Suprapubic skin (tissue), 4 donors: ENCODE results near the gene CYP27A1. TPM values are rescaled to one million over a fixed set of nuclear protein-coding genes. Genes with fewer than 3 reads are reported as not detected.

ENCODE experiments used
- DNase-seq, 2 donors: peaks; one replicate each; pipeline ENCODE4 v3.0.0-alpha.2; 2019; ENCODE audit warnings: low spot score in 2 of 2
- H3K27ac ChIP-seq: fragments of 200-600 bp; sonication (generic); one replicate; pipeline ENCODE4 v1.5.1; 2019
- H3K27me3 ChIP-seq: fragments of 200-600 bp; sonication (generic); one replicate; pipeline ENCODE4 v1.5.1; 2019
- H3K36me3 ChIP-seq: fragments of 200-600 bp; sonication (generic); one replicate; pipeline ENCODE4 v1.5.1; 2019
- H3K4me1 ChIP-seq: fragments of 200-600 bp; sonication (generic); one replicate; pipeline ENCODE4 v1.5.1; 2019
- H3K4me3 ChIP-seq: fragments of 200-600 bp; sonication (generic); one replicate; pipeline ENCODE4 v1.5.1; 2019; ENCODE audit warnings: mild to moderate bottlenecking
- H3K9me3 ChIP-seq: fragments of 200-600 bp; sonication (generic); one replicate; pipeline ENCODE4 v1.5.1; 2019
- EP300 ChIP-seq: sonication (generic); formaldehyde crosslinking; IDR thresholded peaks from one replicate; pipeline ENCODE4 v1.6.1; 2017; ENCODE audit warnings: antibody characterized with exemption
- POLR2A ChIP-seq, 2 donors: fragments of 450-650 bp; IDR thresholded peaks; one replicate each; pipeline ENCODE4 v1.6.1; 2017; ENCODE audit warnings: antibody characterized with exemption in 2 of 2, mild to moderate bottlenecking in 2 of 2, moderate library complexity in 2 of 2
- POLR2AphosphoS5 ChIP-seq, 3 donors: sonication (generic); formaldehyde crosslinking; IDR thresholded peaks; one replicate each; pipeline ENCODE4 v1.6.1; 2017; ENCODE audit warnings: antibody characterized with exemption in 3 of 3
- WGBS: methylation state at CpG from one replicate; pipeline ENCODE4 v1.1.5; 2018; 5-methylcytosine and 5-hydroxymethylcytosine counted together
- total RNA-seq, 4 donors: library from RNA; depleted of rRNA; stranded (reverse); fragments of >200 nt; gene quantifications; one replicate each; pipeline ENCODE4 v1.1.0, GENCODE V29; 2016
- TF ChIP-seq, protein P1 (sequence below), 2 donors: fragments of 200-600 bp in 1 of 2; fragments of 450-650 bp in 1 of 2; sonication (generic) in 1 of 2; IDR thresholded peaks; one replicate each; pipeline ENCODE4 v1.5.1; 2016 to 2019; ENCODE audit warnings: antibody characterized with exemption in 2 of 2, mild to moderate bottlenecking in 1 of 2, moderate library complexity in 1 of 2

Gene CYP27A1
- 10 to 100 TPM; 17.4 to 30.7 (median 21.8) TPM for total RNA-seq

DNA sequence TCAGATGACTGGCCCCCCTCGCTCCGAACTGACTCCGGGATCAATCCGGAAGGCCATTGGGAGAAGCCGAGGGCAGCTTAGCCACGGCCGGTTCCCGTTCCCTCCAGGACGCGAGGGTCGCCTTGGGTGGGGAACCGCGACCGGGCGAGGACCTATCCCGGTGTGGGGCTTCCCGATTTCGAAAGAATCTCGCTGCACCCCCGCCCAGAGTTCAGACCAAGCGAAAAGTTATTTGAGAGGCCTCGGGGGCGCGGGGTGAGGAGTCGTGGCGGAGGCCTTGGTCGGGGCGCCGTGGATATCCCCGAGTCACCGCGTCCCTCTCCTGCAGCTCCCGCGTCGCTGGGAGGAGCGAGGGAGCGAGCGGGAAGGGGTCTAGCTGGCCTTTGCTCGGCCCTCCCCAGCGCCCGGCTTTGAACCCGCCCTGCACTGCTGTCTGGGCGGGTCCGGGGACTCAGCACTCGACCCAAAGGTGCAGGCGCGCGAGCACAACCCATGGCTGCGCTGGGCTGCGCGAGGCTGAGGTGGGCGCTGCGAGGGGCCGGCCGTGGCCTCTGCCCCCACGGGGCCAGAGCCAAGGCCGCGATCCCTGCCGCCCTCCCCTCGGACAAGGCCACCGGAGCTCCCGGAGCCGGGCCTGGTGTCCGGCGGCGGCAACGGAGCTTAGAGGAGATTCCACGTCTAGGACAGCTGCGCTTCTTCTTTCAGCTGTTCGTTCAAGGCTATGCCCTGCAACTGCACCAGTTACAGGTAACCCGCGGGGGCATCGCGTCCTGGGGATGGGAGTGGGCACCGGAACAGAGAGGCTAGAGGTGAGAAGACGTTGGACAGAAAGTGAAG is at the start of gene CYP27A1:
Gene CYP27A1, plus strand, starts transcription at position 457 of the 837 bp plus-strand sequence. Its CDS starts 36 bp downstream, at position 493.
- 21% methylated on average over 55 of the region's 76 CpGs for WGBS
- H3K4me3 ChIP-seq, result peak within 1 kb of the TSS; percentile 64
- H3K4me1 ChIP-seq, result peaks cover 31% of the 10 kb centered on the region
- H3K27ac ChIP-seq, result peak within 1 kb of the TSS; percentile 88
- peak; percentile 79 to 87 for DNase-seq
- no peaks in the 10 kb centered on the region for H3K36me3 ChIP-seq
- TF ChIP-seq POLR2AphosphoS5 (IDR thresholded peaks at IDR 0.05), result peak in 1 of 3 donors; percentile 9
- peak in 1 of 2 donors; percentile 23 for TF ChIP-seq POLR2A (IDR thresholded peaks at IDR 0.05)
- no peak for TF ChIP-seq EP300
- TF ChIP-seq, protein P1, sequence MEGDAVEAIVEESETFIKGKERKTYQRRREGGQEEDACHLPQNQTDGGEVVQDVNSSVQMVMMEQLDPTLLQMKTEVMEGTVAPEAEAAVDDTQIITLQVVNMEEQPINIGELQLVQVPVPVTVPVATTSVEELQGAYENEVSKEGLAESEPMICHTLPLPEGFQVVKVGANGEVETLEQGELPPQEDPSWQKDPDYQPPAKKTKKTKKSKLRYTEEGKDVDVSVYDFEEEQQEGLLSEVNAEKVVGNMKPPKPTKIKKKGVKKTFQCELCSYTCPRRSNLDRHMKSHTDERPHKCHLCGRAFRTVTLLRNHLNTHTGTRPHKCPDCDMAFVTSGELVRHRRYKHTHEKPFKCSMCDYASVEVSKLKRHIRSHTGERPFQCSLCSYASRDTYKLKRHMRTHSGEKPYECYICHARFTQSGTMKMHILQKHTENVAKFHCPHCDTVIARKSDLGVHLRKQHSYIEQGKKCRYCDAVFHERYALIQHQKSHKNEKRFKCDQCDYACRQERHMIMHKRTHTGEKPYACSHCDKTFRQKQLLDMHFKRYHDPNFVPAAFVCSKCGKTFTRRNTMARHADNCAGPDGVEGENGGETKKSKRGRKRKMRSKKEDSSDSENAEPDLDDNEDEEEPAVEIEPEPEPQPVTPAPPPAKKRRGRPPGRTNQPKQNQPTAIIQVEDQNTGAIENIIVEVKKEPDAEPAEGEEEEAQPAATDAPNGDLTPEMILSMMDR (IDR thresholded peaks at IDR 0.05), result no peak
- no peaks in the 10 kb centered on the region for H3K9me3 ChIP-seq
- no peaks in the 10 kb centered on the region for H3K27me3 ChIP-seq

DNA sequence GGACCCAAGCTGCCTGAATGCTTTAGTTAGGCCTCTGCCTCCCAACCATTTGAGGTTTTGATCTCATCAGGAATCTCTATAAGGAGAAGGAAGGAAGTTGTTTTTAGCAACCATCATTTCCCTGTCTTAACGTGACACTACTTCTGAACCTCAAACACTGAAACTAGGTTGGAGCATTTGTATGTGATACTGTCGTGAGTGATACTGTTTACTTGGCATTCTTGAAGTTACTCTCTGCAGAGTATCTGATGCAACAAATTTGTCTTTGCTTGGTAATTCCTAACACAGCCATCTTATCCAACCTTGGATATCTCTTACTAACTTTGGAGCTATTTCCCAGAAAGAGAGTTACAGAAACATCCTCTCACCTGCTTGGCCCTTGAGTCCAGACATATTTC is 49.2 kb upstream of the CYP27A1 start:
- H3K36me3 ChIP-seq, result peaks cover 5% of the 10 kb centered on the region
- TF ChIP-seq POLR2AphosphoS5 (IDR thresholded peaks at IDR 0.05) (no peak), EP300 (no peak), POLR2A (IDR thresholded peaks at IDR 0.05) (no peak)
- TF ChIP-seq, protein P1 (IDR thresholded peaks at IDR 0.05), result no peak
- no peak for DNase-seq
- no peaks in the 10 kb centered on the region for H3K27me3 ChIP-seq
- H3K4me1 ChIP-seq, result peaks cover 49% of the 10 kb centered on the region
- no peaks in the 10 kb centered on the region for H3K9me3 ChIP-seq
- H3K4me3 ChIP-seq, result no peak overlapping the region
- WGBS, result 66% methylated on average over 2 of the region's 2 CpGs
- peak overlapping the region; percentile 80 for H3K27ac ChIP-seq

DNA sequence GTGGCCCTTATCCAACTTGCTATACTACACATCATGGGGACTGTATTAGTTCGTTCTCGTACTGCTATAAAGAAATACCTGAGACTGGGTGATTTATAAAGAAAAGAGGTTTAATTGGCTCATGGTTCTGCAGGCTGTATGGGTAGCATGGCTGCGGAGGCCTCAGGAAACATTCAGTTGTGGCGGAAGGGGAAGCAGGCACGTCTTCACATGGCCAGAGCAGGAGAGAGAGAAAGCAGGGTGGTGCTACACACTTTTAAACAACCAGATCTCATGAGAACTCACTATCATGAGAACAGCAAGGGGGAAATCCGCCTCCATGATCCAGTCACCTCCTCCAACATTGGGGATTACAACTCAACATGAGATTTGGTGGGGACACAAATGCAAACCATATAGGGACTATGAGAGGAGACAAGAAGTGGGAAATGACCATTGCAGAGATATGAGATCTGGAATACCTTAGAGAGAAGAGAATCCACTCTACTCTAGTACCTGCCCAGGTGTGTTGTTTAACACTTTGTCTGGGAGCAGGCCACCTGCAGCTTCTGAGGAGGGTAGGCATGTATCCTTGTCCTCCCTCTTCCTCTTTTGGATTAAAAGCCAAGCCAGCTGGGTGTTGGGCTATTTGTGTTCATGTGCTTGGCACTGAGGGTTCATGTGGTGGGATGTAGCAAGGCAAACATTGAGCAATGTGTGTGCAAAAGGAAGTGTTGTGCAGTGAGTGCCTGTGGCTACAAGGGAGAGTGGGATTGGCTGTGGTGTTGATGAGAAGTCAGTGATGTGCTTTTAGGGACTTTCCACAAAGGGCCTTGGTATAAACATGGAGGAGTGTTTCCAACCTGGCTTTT is 48.6 kb upstream of the CYP27A1 start:
- DNase-seq, result no peak
- Histone ChIP-seq H3K4me3 (no peak overlapping the region), H3K27ac (peak overlapping the region; percentile 80), H3K36me3 (peaks cover 11% of the 10 kb centered on the region), H3K27me3 (no peaks in the 10 kb centered on the region), H3K9me3 (no peaks in the 10 kb centered on the region), H3K4me1 (peaks cover 49% of the 10 kb centered on the region)
- TF ChIP-seq POLR2AphosphoS5 (IDR thresholded peaks at IDR 0.05), result peak in 2 of 3 donors; percentile 49 to 63
- TF ChIP-seq, protein P1 (IDR thresholded peaks at IDR 0.05), result no peak
- WGBS, result 63% methylated on average over 6 of the region's 6 CpGs

DNA sequence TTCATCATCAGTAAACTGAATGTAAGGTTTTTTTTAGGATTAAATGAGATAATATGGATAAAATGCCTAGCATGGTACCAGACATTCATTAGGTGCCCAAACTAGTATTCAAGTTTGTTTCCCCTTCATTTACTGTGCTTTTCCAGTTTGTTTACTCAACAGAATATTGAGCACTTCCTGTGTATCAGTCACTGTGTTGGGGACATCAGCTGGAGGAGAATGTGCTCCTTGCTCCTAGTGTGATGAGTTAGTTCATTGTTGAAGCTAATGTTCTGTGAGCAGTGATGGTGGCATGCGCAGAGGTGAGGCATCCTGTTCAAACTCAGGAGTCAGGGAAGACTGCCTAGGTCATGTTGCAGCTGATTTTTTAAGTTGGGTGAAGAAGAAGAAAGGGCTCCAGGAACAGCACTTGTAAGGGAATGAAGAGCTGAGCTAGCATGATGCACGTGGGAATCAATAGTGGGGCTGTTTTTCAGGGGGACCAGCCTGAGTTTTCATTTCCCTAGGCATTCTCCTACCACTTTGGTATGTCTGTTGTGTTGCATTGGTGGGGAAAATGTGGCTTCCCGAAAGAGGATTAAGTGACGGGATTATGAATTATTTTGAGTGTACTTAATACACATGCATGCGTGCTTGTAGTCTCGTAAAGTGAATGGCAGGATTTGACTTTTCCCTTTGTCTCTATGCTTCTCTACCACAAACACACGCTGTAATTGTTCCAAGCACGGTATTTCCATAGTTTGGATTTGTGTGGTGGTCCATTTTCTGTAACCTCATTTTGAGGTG is 47.6 kb upstream of the CYP27A1 start:
- peaks cover 51% of the 10 kb centered on the region for H3K4me1 ChIP-seq
- H3K27me3 ChIP-seq, result no peaks in the 10 kb centered on the region
- WGBS, result 90% methylated on average over 8 of the region's 8 CpGs
- no peaks in the 10 kb centered on the region for H3K9me3 ChIP-seq
- peak overlapping the region; percentile 15 for H3K27ac ChIP-seq
- no peak overlapping the region for H3K4me3 ChIP-seq
- TF ChIP-seq, protein P1 (IDR thresholded peaks at IDR 0.05), result no peak
- TF ChIP-seq EP300, result no peak
- TF ChIP-seq POLR2AphosphoS5 (IDR thresholded peaks at IDR 0.05), result no peak
- no peak for TF ChIP-seq POLR2A (IDR thresholded peaks at IDR 0.05)
- DNase-seq, result no peak
- H3K36me3 ChIP-seq, result peaks cover 21% of the 10 kb centered on the region
